ENCODE measurements around the gene CCDC192.

Gene CCDC192

GRCh38 chr5:127931396-127931795, 228.2 kb downstream of the CCDC192 start:
- no peak for DNase-seq

- no peak for DNase-seq
Measured at GRCh38 chr5:127933348-127933747, 230.2 kb downstream of the CCDC192 start.

- peak; percentile 40 for DNase-seq
Measured at GRCh38 chr5:127934791-127935256, 231.6 kb downstream of the CCDC192 start.

GRCh38 chr5:127935398-127935797, 232.2 kb downstream of the CCDC192 start:
- DNase-seq: no peak

GRCh38 chr5:127936439-127936972, 233.3 kb downstream of the CCDC192 start:
- DNase-seq: no peak

GRCh38 chr5:127938746-127939145, 235.6 kb downstream of the CCDC192 start:
- no peak for DNase-seq

- DNase-seq: no peak
Measured at GRCh38 chr5:127940854-127941253, 237.7 kb downstream of the CCDC192 start.

GRCh38 chr5:127941646-127942045, 238.5 kb downstream of the CCDC192 start:
- no peak for DNase-seq

GRCh38 chr5:127942246-127943060, 239.3 kb downstream of the CCDC192 start:
- DNase-seq: no peak

- no peak for DNase-seq
Measured at GRCh38 chr5:127943061-127943371, 239.8 kb downstream of the CCDC192 start.

- DNase-seq: no peak
Measured at GRCh38 chr5:127944125-127944524, 240.9 kb downstream of the CCDC192 start.

GRCh38 chr5:127947941-127948340, 244.8 kb downstream of the CCDC192 start:
- no peak for DNase-seq

- no peak for DNase-seq
Measured at GRCh38 chr5:127950707-127951391, 247.7 kb downstream of the CCDC192 start.

- no peak for DNase-seq
Measured at GRCh38 chr5:127951791-127952190, 248.6 kb downstream of the CCDC192 start.

GRCh38 chr5:127957183-127957582, 254.0 kb downstream of the CCDC192 start:
- no peak for DNase-seq

GRCh38 chr5:127957701-127958239, 254.6 kb downstream of the CCDC192 start:
- no peak for DNase-seq

GRCh38 chr5:127958421-127959011, 255.3 kb downstream of the CCDC192 start:
- DNase-seq: no peak

GRCh38 chr5:127959152-127959764, 256.1 kb downstream of the CCDC192 start:
- DNase-seq: peak; percentile 44

GRCh38 chr5:127960270-127960691, 257.1 kb downstream of the CCDC192 start:
- no peak for DNase-seq

GRCh38 chr5:127961006-127961762, 258.0 kb downstream of the CCDC192 start:
- no peak for DNase-seq

GRCh38 chr5:127961763-127962145, 258.6 kb downstream of the CCDC192 start:
- DNase-seq: no peak

GRCh38 chr5:127962491-127962890, 259.3 kb downstream of the CCDC192 start:
- no peak for DNase-seq

All from NCI-H1092 (cell line).